ENCODE data around the gene CYSRT1. TPM values are rescaled to one million over a fixed set of nuclear protein-coding genes. Genes with fewer than 3 reads are reported as not detected.

Gene CYSRT1
- polyA plus RNA-seq, 3 donors: 0.17 TPM; not detected in 2

DNA sequence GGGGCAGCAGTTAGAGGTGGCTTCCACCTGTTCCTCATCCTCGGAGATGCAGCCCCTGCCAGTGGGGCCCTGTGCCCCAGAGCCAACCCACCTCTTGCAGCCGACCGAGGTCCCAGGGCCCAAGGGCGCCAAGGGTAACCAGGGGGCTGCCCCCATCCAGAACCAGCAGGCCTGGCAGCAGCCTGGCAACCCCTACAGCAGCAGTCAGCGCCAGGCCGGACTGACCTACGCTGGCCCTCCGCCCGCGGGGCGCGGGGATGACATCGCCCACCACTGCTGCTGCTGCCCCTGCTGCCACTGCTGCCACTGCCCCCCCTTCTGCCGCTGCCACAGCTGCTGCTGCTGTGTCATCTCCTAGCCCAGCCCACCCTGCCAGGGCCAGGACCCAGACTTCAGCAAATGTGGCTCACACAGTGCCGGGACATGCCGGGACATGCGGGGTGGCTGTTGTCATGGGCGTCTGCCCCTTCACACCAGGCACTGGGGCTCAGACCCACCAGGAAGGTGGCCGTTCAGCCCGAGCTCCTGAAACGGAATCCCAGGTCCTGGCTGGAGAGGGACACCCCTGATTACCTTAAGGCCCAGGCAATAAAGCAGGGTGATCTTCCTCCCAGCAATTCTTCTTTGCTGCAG lies 841 bp downstream of the CYSRT1 start:
- Histone ChIP-seq H3K9ac (ENCODE audit: insufficient read depth, low read length, poor library complexity, severe bottlenecking) (no peak overlapping the region), H3K4me3 (replicated peaks in 1 of 3; ENCODE audit: low read depth in 2 of 3, low read length in 3 of 3) (no peak overlapping the region), H3K4me2 (replicated peaks; ENCODE audit: extremely low read depth, low read length, poor library complexity, severe bottlenecking) (no peak overlapping the region), H3K36me3 (replicated peaks in 1 of 2; ENCODE audit: control insufficient read depth in 1 of 2, insufficient read depth in 2 of 2, low read length in 2 of 2) (no peaks in the 10 kb centered on the region), H3K9me3 (replicated peaks in 1 of 2; ENCODE audit: control insufficient read depth in 1 of 2, insufficient read depth in 1 of 2, low read length in 2 of 2) (no peaks in the 10 kb centered on the region), H2AFZ (ENCODE audit: insufficient read depth, low read depth, low read length, poor library complexity, severe bottlenecking) (no peak overlapping the region), H3K4me1 (ENCODE audit: control insufficient read depth in 1 of 2, insufficient read depth in 2 of 2, low read length in 2 of 2) (peaks cover 29 to 35% of the 10 kb centered on the region in 2 donors), H3K27ac (ENCODE audit: low read depth in 1 of 2, low read length in 2 of 2) (no peak overlapping the region), H4K20me1 (ENCODE audit: insufficient read depth, low read length) (no peaks in the 10 kb centered on the region), H3K27me3 (ENCODE audit: control insufficient read depth in 2 of 2, insufficient read depth in 2 of 2, low read length in 2 of 2) (peaks cover 0 to 18% of the 10 kb centered on the region in 2 donors), H3K79me2 (ENCODE audit: insufficient read depth, low read length) (no peaks in the 10 kb centered on the region)
- intact Hi-C loops (cut with micrococcal nuclease): loop anchor here in 1 of 2 donors (5.0 kb wide), 1 partner anchor 109 kb away; no protein-coding TSS in a partner anchor
- H3K36me3 Mint-ChIP-seq: no peaks in the 10 kb centered on the region
- no peak for DNase-seq
- H3K4me3 Mint-ChIP-seq: no peak overlapping the region
- peaks cover 20% of the 10 kb centered on the region for H3K4me1 Mint-ChIP-seq
- 78% methylated on average over 21 of the region's 21 CpGs for WGBS (ENCODE audit: insufficient coverage)
- peaks cover 5 to 42% (median 6%) of the 10 kb centered on the region in 3 donors for H3K27me3 Mint-ChIP-seq (ENCODE audit: low read depth in 3 of 3)
- TF ChIP-seq, protein P1, sequence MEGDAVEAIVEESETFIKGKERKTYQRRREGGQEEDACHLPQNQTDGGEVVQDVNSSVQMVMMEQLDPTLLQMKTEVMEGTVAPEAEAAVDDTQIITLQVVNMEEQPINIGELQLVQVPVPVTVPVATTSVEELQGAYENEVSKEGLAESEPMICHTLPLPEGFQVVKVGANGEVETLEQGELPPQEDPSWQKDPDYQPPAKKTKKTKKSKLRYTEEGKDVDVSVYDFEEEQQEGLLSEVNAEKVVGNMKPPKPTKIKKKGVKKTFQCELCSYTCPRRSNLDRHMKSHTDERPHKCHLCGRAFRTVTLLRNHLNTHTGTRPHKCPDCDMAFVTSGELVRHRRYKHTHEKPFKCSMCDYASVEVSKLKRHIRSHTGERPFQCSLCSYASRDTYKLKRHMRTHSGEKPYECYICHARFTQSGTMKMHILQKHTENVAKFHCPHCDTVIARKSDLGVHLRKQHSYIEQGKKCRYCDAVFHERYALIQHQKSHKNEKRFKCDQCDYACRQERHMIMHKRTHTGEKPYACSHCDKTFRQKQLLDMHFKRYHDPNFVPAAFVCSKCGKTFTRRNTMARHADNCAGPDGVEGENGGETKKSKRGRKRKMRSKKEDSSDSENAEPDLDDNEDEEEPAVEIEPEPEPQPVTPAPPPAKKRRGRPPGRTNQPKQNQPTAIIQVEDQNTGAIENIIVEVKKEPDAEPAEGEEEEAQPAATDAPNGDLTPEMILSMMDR (IDR thresholded peaks at IDR 0.05): no peak
- H3K27ac Mint-ChIP-seq: no peak overlapping the region
- H3K9me3 Mint-ChIP-seq: peaks cover 0 to 2% (median 0%) of the 10 kb centered on the region in 7 donors

DNA sequence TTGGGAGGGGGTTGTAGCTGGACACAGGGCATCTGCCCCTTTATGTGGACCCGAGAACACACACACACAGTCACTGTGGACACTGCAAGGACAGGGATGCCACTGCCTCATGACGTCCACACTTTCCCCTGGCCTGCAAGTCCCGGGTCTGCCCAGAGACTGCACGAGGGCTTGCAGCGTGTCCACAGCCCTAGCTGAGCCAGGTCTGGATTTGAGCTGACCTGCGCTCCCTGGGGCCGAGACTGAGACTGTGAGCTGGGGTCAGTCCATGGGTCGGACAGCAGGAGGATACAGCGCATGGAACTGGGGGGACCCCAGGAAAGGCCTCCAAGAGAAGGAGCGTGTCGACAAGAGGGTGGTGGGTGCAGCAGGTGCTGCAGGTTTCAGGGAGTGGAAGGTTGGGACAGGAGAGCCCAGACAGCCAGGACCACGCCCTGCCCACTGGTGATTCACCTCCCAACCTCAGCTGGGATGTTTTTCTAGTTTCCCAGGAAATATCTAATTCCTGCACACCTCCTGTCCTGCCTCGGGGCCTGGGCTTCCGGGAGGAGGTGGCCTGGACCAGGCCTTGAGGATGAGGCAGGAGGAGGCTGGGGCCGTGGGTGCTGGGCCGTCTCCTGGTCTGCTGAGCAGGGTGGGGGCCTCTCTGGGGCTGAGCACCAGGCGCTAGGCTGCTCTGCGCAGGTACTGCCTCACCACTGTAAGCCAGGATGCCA lies 1.5 kb downstream of the CYSRT1 start:
- Histone ChIP-seq H3K36me3 (replicated peaks in 1 of 2; ENCODE audit: control insufficient read depth in 1 of 2, insufficient read depth in 2 of 2, low read length in 2 of 2) (no peaks in the 10 kb centered on the region), H3K27me3 (ENCODE audit: control insufficient read depth in 2 of 2, insufficient read depth in 2 of 2, low read length in 2 of 2) (peaks cover 0 to 13% of the 10 kb centered on the region in 2 donors), H3K9me3 (replicated peaks in 1 of 2; ENCODE audit: control insufficient read depth in 1 of 2, insufficient read depth in 1 of 2, low read length in 2 of 2) (no peaks in the 10 kb centered on the region), H3K79me2 (ENCODE audit: insufficient read depth, low read length) (no peaks in the 10 kb centered on the region), H2AFZ (ENCODE audit: insufficient read depth, low read depth, low read length, poor library complexity, severe bottlenecking) (no peak overlapping the region), H3K4me1 (ENCODE audit: control insufficient read depth in 1 of 2, insufficient read depth in 2 of 2, low read length in 2 of 2) (peaks cover 28 to 33% of the 10 kb centered on the region in 2 donors), H3K4me3 (replicated peaks in 1 of 3; ENCODE audit: low read depth in 2 of 3, low read length in 3 of 3) (no peak overlapping the region), H3K9ac (ENCODE audit: insufficient read depth, low read length, poor library complexity, severe bottlenecking) (no peak overlapping the region), H3K27ac (ENCODE audit: low read depth in 1 of 2, low read length in 2 of 2) (no peak overlapping the region), H3K4me2 (replicated peaks; ENCODE audit: extremely low read depth, low read length, poor library complexity, severe bottlenecking) (no peak overlapping the region), H4K20me1 (ENCODE audit: insufficient read depth, low read length) (no peaks in the 10 kb centered on the region)
- intact Hi-C loops (cut with micrococcal nuclease): loop anchor here in 1 of 2 donors (5.0 kb wide), 1 partner anchor 109 kb away; no protein-coding TSS in a partner anchor
- H3K4me1 Mint-ChIP-seq: peaks cover 20% of the 10 kb centered on the region
- TF ChIP-seq, protein P1 (IDR thresholded peaks at IDR 0.05): no peak
- no peak for DNase-seq
- H3K4me3 Mint-ChIP-seq: no peak overlapping the region
- H3K27ac Mint-ChIP-seq: peak overlapping the region in 2 of 7 donors; percentile 41 to 64
- no peaks in the 10 kb centered on the region for H3K36me3 Mint-ChIP-seq
- peaks cover 4 to 39% (median 5%) of the 10 kb centered on the region in 3 donors for H3K27me3 Mint-ChIP-seq (ENCODE audit: low read depth in 3 of 3)
- H3K9me3 Mint-ChIP-seq: peaks cover 0 to 2% (median 0%) of the 10 kb centered on the region in 7 donors
- 75% methylated on average over 14 of the region's 18 CpGs for WGBS (ENCODE audit: insufficient coverage)
